H1 (cell line): ENCODE results near the gene RCSD1. TPM values are rescaled to one million over a fixed set of nuclear protein-coding genes. Genes with fewer than 3 reads are reported as not detected.

Experiments
- CTCF ChIA-PET: fragments of 300-600 bp; sonication (Branson Sonifier 250); formaldehyde crosslinking; loops from one replicate; lab custom pipeline; 2021; ENCODE audit not compliant: partially characterized antibody; lab: Charles Lee
- POLR2A ChIA-PET: fragments of 300-600 bp; sonication (Branson Sonifier 250); formaldehyde crosslinking; loops from one replicate; lab custom pipeline; 2021; ENCODE audit warnings: inconsistent platforms; ENCODE audit not compliant: partially characterized antibody; lab: Charles Lee
- DNase-seq, 2 experiments: peaks; one replicate each; pipeline versions ENCODE4 v3.0.0 to v3.0.0-alpha.2; 2010 to 2022; ENCODE audit warnings: low spot score in 2 of 2, low read depth in 1 of 2, mixed read lengths in 1 of 2
- FAIRE-seq: peaks from 2 replicates; lab custom pipeline; 2011; peaks lifted over from hg19 to GRCh38; lab: Jason Lieb, UNC
- H2AFZ ChIP-seq: 2 replicates; pipeline ENCODE4 v1.8.1; 2012; ENCODE audit warnings: low read length, inconsistent platforms
- H2AK5ac ChIP-seq: 2 replicates; pipeline ENCODE4 v1.6.1; 2013; ENCODE audit warnings: low read depth, low read length
- H2BK120ac ChIP-seq: replicated peaks from 2 replicates; pipeline ENCODE3; 2013; ENCODE audit warnings: low read depth, low read length, inconsistent platforms
- H2BK12ac ChIP-seq: 2 replicates; pipeline ENCODE4 v1.6.1; 2013; ENCODE audit warnings: low read depth, low read length
- H2BK15ac ChIP-seq: 2 replicates; pipeline ENCODE4 v1.6.1; 2013; ENCODE audit warnings: low read length
- H2BK20ac ChIP-seq: 2 replicates; pipeline ENCODE4 v1.6.1; 2013; ENCODE audit warnings: low read length
- H2BK5ac ChIP-seq: 2 replicates; pipeline ENCODE4 v1.6.1; 2013; ENCODE audit warnings: low read depth, low read length
- H3K14ac ChIP-seq: 2 replicates; pipeline ENCODE4 v1.6.1; 2013; ENCODE audit warnings: inconsistent platforms; ENCODE audit not compliant: insufficient read length
- H3K18ac ChIP-seq: 2 replicates; pipeline ENCODE4 v1.6.1; 2013; ENCODE audit warnings: low read length; ENCODE audit errors: extremely low read depth
- H3K23ac ChIP-seq: 2 replicates; pipeline ENCODE4 v1.6.1; 2013; ENCODE audit warnings: inconsistent platforms; ENCODE audit not compliant: insufficient read length
- H3K23me2 ChIP-seq: 2 replicates; pipeline ENCODE4 v1.6.1; 2013; ENCODE audit warnings: low read depth, low read length
- H3K27ac ChIP-seq: 2 replicates; pipeline ENCODE4 v1.6.1; 2011; ENCODE audit warnings: low read depth, low read length, inconsistent platforms
- H3K27me3 ChIP-seq, 4 experiments: replicated peaks in 1 of 4; 1 replicate in 1 of 4; 2 replicates in 3 of 4; pipeline versions ENCODE4 v1.6.1 to v1.8.1; 2011 to 2013; ENCODE audit warnings: low read length in 3 of 4, mild to moderate bottlenecking in 3 of 4, inconsistent platforms in 2 of 4, mixed read lengths in 2 of 4, moderate library complexity in 1 of 4; ENCODE audit not compliant: control insufficient read depth in 3 of 4, insufficient read depth in 3 of 4; ENCODE audit errors: extremely low read depth in 1 of 4
- H3K36me3 ChIP-seq, 4 experiments: 2 replicates each; pipeline versions ENCODE4 v1.6.1 to v1.8.1; 2011 to 2013; ENCODE audit warnings: mild to moderate bottlenecking in 4 of 4, low read length in 3 of 4, moderate library complexity in 2 of 4, control low read depth in 1 of 4, inconsistent platforms in 1 of 4; ENCODE audit not compliant: insufficient read depth in 4 of 4, control insufficient read depth in 2 of 4
- H3K4ac ChIP-seq: replicated peaks from 2 replicates; pipeline ENCODE3; 2013; ENCODE audit warnings: low read length, low read depth, mixed read lengths, inconsistent platforms; ENCODE audit not compliant: insufficient read length
- H3K4me1 ChIP-seq, 4 experiments: replicated peaks in 1 of 4; 1 replicate in 1 of 4; 2 replicates in 3 of 4; pipeline versions ENCODE4 v1.6.1 to v1.8.1; 2011 to 2013; ENCODE audit warnings: low read length in 3 of 4, inconsistent platforms in 2 of 4, mixed read lengths in 1 of 4; ENCODE audit not compliant: insufficient read depth in 4 of 4, control insufficient read depth in 3 of 4
- H3K4me2 ChIP-seq, 2 experiments: 2 replicates each; pipeline versions ENCODE4 v1.6.1 to v1.8.1; 2011 to 2013; ENCODE audit warnings: low read depth in 2 of 2, low read length in 2 of 2, control low read depth in 1 of 2, inconsistent platforms in 1 of 2, mild to moderate bottlenecking in 1 of 2; ENCODE audit not compliant: insufficient read depth in 1 of 2
- H3K4me3 ChIP-seq, 4 experiments: fragments of 200-600, 300-600 bp in 1 of 4; sonication (generic), shearing (Covaris generic), sonication (Bioruptor Twin) in 1 of 4; 2 replicates each; pipeline versions ENCODE4 v1.5.1 to v1.8.1; 2011 to 2016; ENCODE audit warnings: low read length in 4 of 4, low read depth in 3 of 4, control low read depth in 2 of 4, inconsistent platforms in 2 of 4, mild to moderate bottlenecking in 2 of 4, mixed read lengths in 1 of 4, moderate library complexity in 1 of 4; ENCODE audit not compliant: insufficient read depth in 2 of 4; ENCODE audit errors: extremely low read depth in 1 of 4
- H3K56ac ChIP-seq: replicated peaks from 2 replicates; pipeline ENCODE3; 2013; ENCODE audit warnings: low read depth, mild to moderate bottlenecking, mixed read lengths, low read length, inconsistent platforms; ENCODE audit not compliant: insufficient read length
- H3K79me1 ChIP-seq: 2 replicates; pipeline ENCODE4 v1.6.1; 2013; ENCODE audit warnings: low read depth, low read length, control low read depth
- H3K79me2 ChIP-seq, 2 experiments: 2 replicates each; pipeline versions ENCODE4 v1.6.1 to v1.8.1; 2012 to 2013; ENCODE audit warnings: low read length in 2 of 2, mild to moderate bottlenecking in 2 of 2, inconsistent platforms in 1 of 2; ENCODE audit not compliant: insufficient read depth in 2 of 2, control insufficient read depth in 1 of 2
- H3K9ac ChIP-seq, 4 experiments: replicated peaks in 1 of 4; 1 replicate in 1 of 4; 2 replicates in 3 of 4; pipeline versions ENCODE4 v1.6.1 to v1.8.1; 2011 to 2013; ENCODE audit warnings: low read depth in 3 of 4, low read length in 3 of 4, control low read depth in 2 of 4, mild to moderate bottlenecking in 2 of 4, moderate library complexity in 2 of 4, inconsistent platforms in 1 of 4; ENCODE audit errors: extremely low read depth in 1 of 4
- H3K9me3 ChIP-seq, 2 experiments: 2 replicates each; pipeline versions ENCODE4 v1.6.1 to v1.8.1; 2012 to 2013; ENCODE audit warnings: mild to moderate bottlenecking in 2 of 2, moderate library complexity in 2 of 2, control low read depth in 1 of 2, inconsistent platforms in 1 of 2, low read depth in 1 of 2, low read length in 1 of 2, mixed read lengths in 1 of 2; ENCODE audit not compliant: insufficient read depth in 2 of 2
- H4K20me1 ChIP-seq, 2 experiments: replicated peaks in 1 of 2; 2 replicates each; pipeline versions ENCODE3 to v1.8.1; 2011 to 2013; ENCODE audit warnings: inconsistent platforms in 2 of 2, low read length in 2 of 2, mild to moderate bottlenecking in 1 of 2; ENCODE audit not compliant: insufficient read depth in 2 of 2, control insufficient read depth in 1 of 2
- H4K5ac ChIP-seq: 2 replicates; pipeline ENCODE4 v1.6.1; 2013; ENCODE audit warnings: low read length, low read depth, mixed read lengths, inconsistent platforms; ENCODE audit not compliant: insufficient read length
- H4K8ac ChIP-seq: 2 replicates; pipeline ENCODE4 v1.8.0; 2013; ENCODE audit warnings: mild to moderate bottlenecking, moderate library complexity, low read length, inconsistent platforms; ENCODE audit not compliant: insufficient read depth; ENCODE audit errors: extremely low read depth
- H4K91ac ChIP-seq: replicated peaks from 2 replicates; pipeline ENCODE3; 2013; ENCODE audit warnings: low read length, mixed read lengths, inconsistent platforms; ENCODE audit not compliant: insufficient read length
- ASH2L ChIP-seq: fragments of 200-600, 300-600 bp; sonication (generic); IDR thresholded peaks from one replicate; pipeline ENCODE4 v1.7.1; 2017; ENCODE audit warnings: low read length
- ATF3 ChIP-seq: IDR thresholded peaks from 2 replicates; pipeline ENCODE4 v1.6.1; 2011; ENCODE audit warnings: low read depth, mild to moderate bottlenecking, low read length; ENCODE audit not compliant: insufficient read depth
- BACH1 ChIP-seq: IDR thresholded peaks from 2 replicates; pipeline ENCODE4 v1.6.1; 2012; ENCODE audit warnings: low read length, improper control_type of control experiment
- BCL11A ChIP-seq, 2 experiments: IDR thresholded peaks; one replicate each; pipeline ENCODE4 v1.6.1; 2011; ENCODE audit warnings: low read depth in 2 of 2, low read length in 2 of 2, mild to moderate bottlenecking in 2 of 2
- CHD1 ChIP-seq: IDR thresholded peaks from 2 replicates; pipeline ENCODE4 v1.6.1; 2012; ENCODE audit warnings: low read depth, low read length, improper control_type of control experiment
- CREB1 ChIP-seq: IDR thresholded peaks from 2 replicates; pipeline ENCODE4 v1.6.1; 2012; ENCODE audit warnings: inconsistent platforms
- CTCF ChIP-seq, 3 experiments: IDR thresholded peaks; 1 replicate in 2 of 3; 2 replicates in 1 of 3; pipeline versions ENCODE4 v1.5.1 to v1.6.1; 2011; ENCODE audit warnings: low read length in 3 of 3, mild to moderate bottlenecking in 3 of 3, inconsistent platforms in 2 of 3, low read depth in 1 of 3, moderate library complexity in 1 of 3; ENCODE audit not compliant: insufficient read depth in 1 of 3; ENCODE audit errors: control extremely low read depth in 1 of 3
- EP300 ChIP-seq, 2 experiments: IDR thresholded peaks; 1 replicate in 1 of 2; 2 replicates in 1 of 2; pipeline ENCODE4 v1.6.1; 2011 to 2012; ENCODE audit warnings: low read depth in 2 of 2, low read length in 2 of 2, mild to moderate bottlenecking in 2 of 2, borderline replicate concordance in 1 of 2, inconsistent platforms in 1 of 2, moderate library complexity in 1 of 2
- HDAC2 ChIP-seq, 2 experiments: fragments of 300-600 bp in 1 of 2; sonication (generic) in 1 of 2; IDR thresholded peaks; 2 replicates each; pipeline ENCODE4 v1.6.1; 2011 to 2012; ENCODE audit warnings: low read depth in 2 of 2, low read length in 2 of 2, mild to moderate bottlenecking in 2 of 2, moderate library complexity in 2 of 2, borderline replicate concordance in 1 of 2, inconsistent platforms in 1 of 2
- HDAC6 ChIP-seq: IDR thresholded peaks from one replicate; pipeline ENCODE4 v1.7.1; 2012; ENCODE audit warnings: low read depth, mild to moderate bottlenecking, inconsistent platforms, low read length, moderate library complexity
- POLR2A ChIP-seq, 2 experiments: IDR thresholded peaks; 1 replicate in 1 of 2; 2 replicates in 1 of 2; pipeline ENCODE4 v1.6.1; 2011; ENCODE audit warnings: low read depth in 2 of 2, low read length in 2 of 2, mild to moderate bottlenecking in 2 of 2; ENCODE audit errors: control extremely low read depth in 1 of 2
- SP1 ChIP-seq: IDR thresholded peaks from 2 replicates; pipeline ENCODE4 v1.6.1; 2011; ENCODE audit warnings: low read depth, low read length
- WGBS, 2 experiments: shearing (Covaris generic) in 1 of 2; methylation state at CpG; one replicate each; pipeline versions ENCODE4 v1.1.6 to v1.1.7; 2013 to 2015; ENCODE audit warnings: low lambda C conversion rate in 2 of 2, mixed read lengths in 2 of 2, inconsistent platforms in 1 of 2, low coverage in 1 of 2, missing lambda C conversion rate in 1 of 2; ENCODE audit not compliant: insufficient replicate concordance in 2 of 2, insufficient coverage in 1 of 2, insufficient read length in 1 of 2; ENCODE audit errors: extremely low coverage in 1 of 2, missing lambda C conversion rate in 1 of 2; 5-methylcytosine and 5-hydroxymethylcytosine counted together
- polyA plus RNA-seq, 7 experiments: library from polyadenylated mRNA; depleted of rRNA in 3 of 7; stranded (reverse) in 5 of 7; unstranded in 2 of 7; fragments of >200 nt in 5 of 7; fragments of 200-250 nt in 2 of 7; gene quantifications; 1 replicate in 5 of 7; 2 replicates in 1 of 7; 4 replicates in 1 of 7; pipeline versions ENCODE4 v1.2.1 to v1.2.3, GENCODE V29; 2011 to 2013; ENCODE audit warnings: missing spikeins in 2 of 7, mixed read lengths in 2 of 7
- total RNA-seq: library from RNA; stranded (reverse); fragmentation: NEBNext Ultra II Directional; extraction: Animal tissue kit (Norgen Biotek cat#: 25700); gene quantifications from 2 replicates; pipeline ENCODE4 v1.2.1, GENCODE V29; 2021

RCSD1 gene
- total and polyA plus RNA-seq, 2 of the 8 experiments (the other 6 are each of a cell fraction or from before 2014, with no cell fraction given) = 0.47 to 0.69 TPM

DNA sequence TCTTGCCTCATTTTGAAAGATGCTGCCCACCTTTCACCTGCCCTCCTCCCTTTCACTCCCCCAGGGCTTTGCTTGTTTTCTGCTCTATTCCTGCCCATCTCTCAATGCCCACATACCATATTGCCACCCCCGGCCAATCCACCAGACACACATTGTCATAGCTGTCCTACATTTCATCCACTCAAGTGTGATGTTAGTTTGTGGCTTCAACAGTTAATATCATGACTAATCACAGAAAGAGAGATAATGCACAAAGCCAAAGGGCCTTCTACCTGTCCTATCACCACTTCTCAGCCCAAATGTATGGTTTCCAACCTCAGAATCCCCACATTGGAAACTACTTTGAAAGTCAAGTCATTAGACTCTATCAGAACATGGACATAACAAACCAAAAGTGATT is 18.0 kb upstream of the RCSD1 start:
- Histone ChIP-seq H3K9me3 (peaks cover 15% of the 10 kb centered on the region in 2 experiments; a peak in 3 of 4 replicates), H4K91ac (no peak overlapping the region), H2BK15ac (no peak overlapping the region), H2BK5ac (no peak overlapping the region), H4K5ac (no peak overlapping the region), H3K4me3 (no peak overlapping the region), H2BK20ac (no peak overlapping the region), H2AFZ (no peak overlapping the region), H3K79me1 (no peaks in the 10 kb centered on the region), H3K4me1 (no peaks in the 10 kb centered on the region), H3K36me3 (no peaks in the 10 kb centered on the region), H3K56ac (no peak overlapping the region), H3K18ac (no peak overlapping the region), H4K8ac (no peak overlapping the region), H2BK120ac (no peak overlapping the region), H3K9ac (no peak overlapping the region), H3K23ac (no peak overlapping the region), H3K4ac (no peak overlapping the region), H3K4me2 (no peak overlapping the region), H3K23me2 (no peaks in the 10 kb centered on the region), H3K27ac (no peak overlapping the region), H3K14ac (no peak overlapping the region), H2BK12ac (no peak overlapping the region), H3K79me2 (no peaks in the 10 kb centered on the region), H4K20me1 (no peaks in the 10 kb centered on the region), H2AK5ac (no peak overlapping the region), H3K27me3 (peaks cover 0 to 1% (median 0%) of the 10 kb centered on the region in 4 experiments; a peak in 1 of 7 replicates)
- DNase-seq (no peak), FAIRE-seq (no peak)
- ChIA-PET POLR2A (no interaction called here), CTCF (interaction anchor here (1.0 kb wide), 2 partner anchors 9 to 72 kb away, joined by 4 read pairs; no protein-coding TSS in a partner anchor)
- WGBS, 2 experiments = 80% methylated on average over 1 of the region's 1 CpG; no CpG with 5 or more reads in 1 of the 2 experiments
- TF ChIP-seq BACH1 (no peak), ASH2L (no peak), POLR2A (IDR thresholded peaks at IDR 0.05; ENCODE audit: control extremely low read depth in 1 of 2, low read depth in 2 of 2, low read length in 2 of 2) (no peak), HDAC6 (no peak), CTCF (IDR thresholded peaks at IDR 0.05; ENCODE audit: control extremely low read depth in 1 of 3, insufficient read depth in 1 of 3, low read depth in 1 of 3, low read length in 3 of 3) (no peak), HDAC2 (IDR thresholded peaks at IDR 0.05; ENCODE audit: borderline replicate concordance in 1 of 2, low read depth in 2 of 2, low read length in 2 of 2) (no peak), EP300 (IDR thresholded peaks at IDR 0.05; ENCODE audit: borderline replicate concordance in 1 of 2, low read depth in 2 of 2, low read length in 2 of 2) (no peak), BCL11A (IDR thresholded peaks at IDR 0.05; ENCODE audit: low read depth in 2 of 2, low read length in 2 of 2) (no peak), CREB1 (no peak), CHD1 (no peak), SP1 (no peak), ATF3 (no peak)
